Astrocyte of the spinal cord (primary cell): ENCODE results near the gene MAP3K8.

Experiments used
- DNase-seq: peaks from one replicate; pipeline ENCODE4 v3.0.0; 2011; ENCODE audit warnings: low read depth, low spot score
- H3K4me3 ChIP-seq: 2 replicates; pipeline ENCODE4 v1.5.1; 2011; ENCODE audit warnings: low read depth, mild to moderate bottlenecking, low read length, moderate library complexity
- in situ Hi-C: cut with HindIII; loops from 2 replicates; pipeline ENCODE4 v1.10.0; 2017; ENCODE audit warnings: low sequenced_read_pairs
- TF ChIP-seq, protein P1 (sequence below): IDR thresholded peaks from 2 replicates; pipeline ENCODE4 v1.5.1; 2012; ENCODE audit warnings: low read depth, mild to moderate bottlenecking, low read length, inconsistent platforms

MAP3K8 gene

GRCh38 chr10:30494558-30494957, 60.6 kb downstream of the MAP3K8 start:
- TF ChIP-seq, protein P1, sequence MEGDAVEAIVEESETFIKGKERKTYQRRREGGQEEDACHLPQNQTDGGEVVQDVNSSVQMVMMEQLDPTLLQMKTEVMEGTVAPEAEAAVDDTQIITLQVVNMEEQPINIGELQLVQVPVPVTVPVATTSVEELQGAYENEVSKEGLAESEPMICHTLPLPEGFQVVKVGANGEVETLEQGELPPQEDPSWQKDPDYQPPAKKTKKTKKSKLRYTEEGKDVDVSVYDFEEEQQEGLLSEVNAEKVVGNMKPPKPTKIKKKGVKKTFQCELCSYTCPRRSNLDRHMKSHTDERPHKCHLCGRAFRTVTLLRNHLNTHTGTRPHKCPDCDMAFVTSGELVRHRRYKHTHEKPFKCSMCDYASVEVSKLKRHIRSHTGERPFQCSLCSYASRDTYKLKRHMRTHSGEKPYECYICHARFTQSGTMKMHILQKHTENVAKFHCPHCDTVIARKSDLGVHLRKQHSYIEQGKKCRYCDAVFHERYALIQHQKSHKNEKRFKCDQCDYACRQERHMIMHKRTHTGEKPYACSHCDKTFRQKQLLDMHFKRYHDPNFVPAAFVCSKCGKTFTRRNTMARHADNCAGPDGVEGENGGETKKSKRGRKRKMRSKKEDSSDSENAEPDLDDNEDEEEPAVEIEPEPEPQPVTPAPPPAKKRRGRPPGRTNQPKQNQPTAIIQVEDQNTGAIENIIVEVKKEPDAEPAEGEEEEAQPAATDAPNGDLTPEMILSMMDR: no peak
- DNase-seq: no peak
- H3K4me3 ChIP-seq: no peak overlapping the region
- in situ Hi-C loops: no loop called here

GRCh38 chr10:30495687-30496086, 61.7 kb downstream of the MAP3K8 start:
- no peak for DNase-seq
- H3K4me3 ChIP-seq: no peak overlapping the region
- TF ChIP-seq, protein P1: no peak
- in situ Hi-C loops: no loop called here

DNA sequence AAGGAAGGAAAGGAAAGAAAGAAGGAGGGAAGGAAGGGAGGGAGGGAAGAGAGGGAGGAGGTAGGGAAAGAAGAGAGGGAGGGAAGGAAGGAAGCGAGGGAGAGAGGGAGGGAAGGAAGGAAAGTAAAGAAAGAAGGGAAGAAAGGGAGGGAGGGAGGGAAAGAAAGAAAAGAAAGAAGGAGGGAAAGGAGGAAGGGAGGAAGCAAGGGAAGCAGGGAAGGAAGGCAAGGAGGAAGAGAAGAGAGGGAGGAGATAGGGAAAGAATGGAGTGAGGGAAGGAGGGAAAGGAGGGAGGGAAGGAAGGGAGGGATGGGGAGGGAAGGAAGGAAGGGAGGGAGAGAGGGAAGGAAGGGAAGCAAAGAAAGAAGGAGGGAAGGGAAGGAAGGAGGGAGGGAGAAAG, 65.8 kb downstream of the MAP3K8 start:
- TF ChIP-seq, protein P1: no peak
- no peak overlapping the region for H3K4me3 ChIP-seq
- in situ Hi-C loops: no loop called here
- no peak for DNase-seq

DNA sequence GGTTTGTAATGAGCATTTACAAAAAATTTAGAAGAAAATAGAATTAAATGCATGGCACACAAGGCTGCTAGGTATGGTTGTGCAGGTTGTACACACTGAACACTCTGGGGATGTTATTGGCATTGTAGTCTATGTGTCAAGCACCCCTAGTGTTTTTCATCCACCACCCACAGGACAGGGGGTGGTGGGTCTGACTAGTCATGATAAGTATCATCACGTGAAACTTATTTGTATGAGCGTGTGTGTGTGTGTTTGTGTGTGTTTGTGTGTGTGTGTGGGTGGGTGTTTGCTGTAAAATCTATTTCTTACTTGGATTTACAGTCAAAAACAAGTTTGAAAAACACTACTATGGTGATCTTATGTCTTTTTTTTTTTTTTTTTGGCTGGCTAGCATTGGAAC, 66.5 kb downstream of the MAP3K8 start:
- DNase-seq: no peak
- in situ Hi-C loops: no loop called here
- no peak overlapping the region for H3K4me3 ChIP-seq
- TF ChIP-seq, protein P1: no peak

GRCh38 chr10:30500963-30501504, 67.0 kb downstream of the MAP3K8 start:
- in situ Hi-C loops: no loop called here
- TF ChIP-seq, protein P1: no peak
- no peak overlapping the region for H3K4me3 ChIP-seq
- DNase-seq: no peak

GRCh38 chr10:30502266-30503060, 68.5 kb downstream of the MAP3K8 start:
- TF ChIP-seq, protein P1: no peak
- in situ Hi-C loops: no loop called here
- no peak overlapping the region for H3K4me3 ChIP-seq
- DNase-seq: no peak
